NCI-H2196 (cell line): Measurements from ENCODE around the gene MANEAL.

Experiments used
- DNase-seq: peaks from one replicate; lab custom pipeline; 2025; ENCODE audit not compliant: unreplicated experiment; lab: John Stamatoyannopoulos, UW

The MANEAL gene

DNA sequence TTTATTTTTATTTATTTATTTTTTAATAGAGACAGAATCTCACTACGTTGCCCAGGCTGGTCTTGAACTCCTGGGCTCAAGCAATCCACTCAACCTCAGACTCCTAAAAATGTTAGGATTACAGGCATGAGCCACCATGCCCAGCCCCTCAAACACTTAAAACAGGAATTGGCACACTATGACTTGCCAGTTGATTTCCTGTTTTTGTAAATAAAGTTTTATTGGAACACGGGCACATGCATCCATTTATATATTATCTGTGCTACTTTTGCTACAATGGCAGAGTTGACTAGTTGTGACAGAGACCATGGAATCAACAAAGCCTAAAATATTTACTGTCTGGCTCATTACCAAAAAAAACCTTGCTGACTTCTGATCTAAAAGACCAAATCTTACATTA lies 30.4 kb downstream of the MANEAL start:
- no peak for DNase-seq

DNA sequence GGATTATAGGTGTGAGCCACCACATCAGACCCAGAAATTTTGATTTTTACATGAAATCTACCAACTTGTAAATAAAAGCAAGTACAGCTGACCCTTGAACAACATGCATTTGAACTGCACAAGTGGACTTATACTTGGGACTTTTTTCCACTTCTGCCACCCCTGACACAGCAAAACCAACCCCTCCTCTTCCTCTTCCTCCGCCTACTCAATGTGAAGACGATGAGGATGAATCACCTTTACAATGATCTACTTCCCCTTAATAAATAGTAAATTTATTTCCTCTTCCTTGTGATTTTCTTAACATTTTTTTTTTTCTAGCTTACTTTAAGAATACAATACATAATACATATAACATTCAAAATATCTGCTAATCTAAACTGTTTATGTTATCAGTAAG lies 31.9 kb downstream of the MANEAL start:
- DNase-seq = no peak

- DNase-seq = no peak
These were observed 34.9 kb downstream of the MANEAL start for GRCh38 chr1:37828410-37829074.

- no peak for DNase-seq
These were observed 37.5 kb downstream of the MANEAL start for GRCh38 chr1:37831109-37831508.

DNA sequence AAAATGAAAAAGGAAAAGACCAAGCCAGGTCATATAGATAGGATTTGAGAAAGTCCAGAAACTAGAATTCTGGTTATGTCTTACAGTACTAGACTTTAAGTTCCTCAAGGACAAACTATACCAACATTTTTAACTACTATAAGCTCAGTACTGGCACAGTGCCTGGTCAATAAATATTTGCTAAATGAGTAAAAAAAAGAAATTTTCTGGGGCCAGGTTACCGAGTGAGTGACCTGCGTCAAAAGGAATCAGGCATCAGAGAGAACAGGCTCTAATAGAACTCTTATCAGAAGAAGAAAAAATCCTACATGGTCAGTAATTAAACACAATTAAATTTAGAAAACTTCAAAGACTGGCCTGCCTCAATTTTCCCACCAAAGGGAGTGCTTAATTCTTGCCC lies 38.2 kb downstream of the MANEAL start:
- DNase-seq = no peak

- no peak for DNase-seq
These were observed 43.1 kb downstream of the MANEAL start for GRCh38 chr1:37836788-37837187.

DNA sequence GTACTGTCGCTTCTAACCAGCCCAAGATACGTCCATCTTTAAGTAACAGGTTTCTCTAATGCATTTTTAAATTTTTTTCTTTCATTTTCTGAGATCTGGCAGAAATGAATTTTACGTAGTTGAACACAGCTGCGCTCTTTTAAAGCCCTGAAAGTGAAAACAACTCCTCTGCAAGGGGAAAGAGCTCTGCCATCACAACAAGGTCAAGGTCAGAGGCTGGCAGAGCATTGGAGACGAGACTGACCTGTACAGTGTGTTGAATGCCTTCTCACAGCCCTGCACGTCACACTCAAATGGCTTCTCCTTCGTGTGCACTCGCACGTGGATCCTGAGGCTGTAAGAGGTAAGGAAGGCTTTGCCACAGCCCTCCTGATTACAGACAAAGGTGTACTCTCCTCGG lies 46.0 kb downstream of the MANEAL start:
- no peak for DNase-seq

DNA sequence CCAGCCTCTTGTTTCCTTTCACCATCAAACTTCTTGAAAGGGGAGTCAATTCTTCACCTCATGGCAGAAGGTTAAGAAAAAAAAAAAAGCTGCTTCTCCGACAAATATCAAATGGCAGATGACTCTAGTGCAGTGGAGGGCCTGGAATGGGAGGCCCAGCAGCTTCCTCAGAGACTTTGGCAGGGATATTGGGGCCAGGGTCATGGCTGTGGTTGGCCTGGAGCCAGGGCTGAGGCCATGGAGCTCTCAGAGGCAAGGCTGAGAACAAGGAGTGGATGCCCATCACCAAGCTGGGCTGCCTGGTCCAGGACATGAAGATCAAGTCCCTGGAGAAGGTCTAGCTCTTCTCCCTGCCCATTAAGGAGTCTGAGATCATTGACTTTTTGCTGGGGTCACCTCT lies 47.1 kb downstream of the MANEAL start:
- no peak for DNase-seq

DNA sequence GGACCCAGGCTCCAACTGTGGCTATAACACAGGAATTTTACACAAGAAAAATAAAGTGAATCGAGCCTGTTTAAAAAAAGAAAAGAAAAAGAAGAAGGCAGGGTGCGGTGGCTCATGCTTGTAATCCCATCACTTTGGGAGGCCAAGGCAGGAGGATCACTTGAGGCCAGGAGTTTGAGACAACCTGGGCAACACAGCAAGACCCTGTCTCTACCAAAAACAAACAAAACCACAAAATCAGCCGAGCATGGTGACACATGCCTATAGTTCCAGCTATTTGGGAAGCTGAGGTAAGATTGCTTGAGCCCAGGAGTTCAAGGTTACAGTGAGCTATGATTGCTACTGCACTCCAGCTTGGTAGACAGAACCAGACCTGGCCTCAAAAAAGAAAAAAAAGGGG lies 48.0 kb downstream of the MANEAL start:
- no peak for DNase-seq

GRCh38 chr1:37844536-37844935 lies 50.9 kb downstream of the MANEAL start:
- no peak for DNase-seq

DNA sequence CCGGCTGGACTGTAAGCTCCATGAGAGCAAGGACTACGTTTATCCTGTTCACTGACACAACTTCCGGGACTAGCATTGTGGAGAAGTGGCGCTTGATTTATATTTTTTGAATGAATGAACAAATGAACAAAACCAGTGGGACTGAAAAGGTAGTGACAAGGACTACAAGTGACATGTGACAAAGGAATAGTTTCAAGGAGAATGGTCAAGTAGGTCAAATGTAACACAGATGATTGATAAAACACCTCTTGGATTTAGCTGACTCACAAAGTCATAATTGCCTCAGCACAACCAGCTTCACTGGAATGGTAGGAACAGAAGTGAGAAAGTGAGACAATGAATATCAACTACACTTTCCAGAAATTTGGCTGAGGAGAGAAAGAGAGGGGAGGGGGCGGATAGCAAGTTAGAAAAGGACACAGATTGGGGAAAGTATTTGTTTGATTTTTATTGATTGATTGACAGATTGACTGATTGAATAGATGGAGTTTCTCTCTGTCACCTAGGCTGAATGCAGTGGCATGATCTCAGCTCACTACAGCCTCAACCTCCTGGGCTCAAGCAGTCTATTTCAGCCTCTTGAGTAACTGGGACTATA lies 51.5 kb downstream of the MANEAL start:
- no peak for DNase-seq

DNA sequence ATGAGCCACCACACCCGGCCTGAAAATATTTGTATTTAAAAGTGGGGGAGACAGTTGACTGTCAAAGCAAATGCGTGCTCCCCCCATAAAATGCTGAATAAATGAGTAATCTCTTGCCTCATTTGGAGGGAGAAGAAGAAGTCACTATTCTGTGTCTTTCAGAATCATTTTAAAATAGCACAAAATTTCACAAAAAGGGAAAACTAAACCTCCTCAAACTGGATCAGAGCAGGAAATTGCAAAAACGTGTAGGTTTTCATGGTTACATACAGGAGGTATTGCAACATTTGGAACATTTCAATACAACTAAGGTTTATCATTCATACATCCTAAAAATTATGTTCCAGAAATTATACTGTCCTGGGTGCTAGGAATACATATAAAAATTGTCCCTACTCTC lies 52.1 kb downstream of the MANEAL start:
- no peak for DNase-seq

DNA sequence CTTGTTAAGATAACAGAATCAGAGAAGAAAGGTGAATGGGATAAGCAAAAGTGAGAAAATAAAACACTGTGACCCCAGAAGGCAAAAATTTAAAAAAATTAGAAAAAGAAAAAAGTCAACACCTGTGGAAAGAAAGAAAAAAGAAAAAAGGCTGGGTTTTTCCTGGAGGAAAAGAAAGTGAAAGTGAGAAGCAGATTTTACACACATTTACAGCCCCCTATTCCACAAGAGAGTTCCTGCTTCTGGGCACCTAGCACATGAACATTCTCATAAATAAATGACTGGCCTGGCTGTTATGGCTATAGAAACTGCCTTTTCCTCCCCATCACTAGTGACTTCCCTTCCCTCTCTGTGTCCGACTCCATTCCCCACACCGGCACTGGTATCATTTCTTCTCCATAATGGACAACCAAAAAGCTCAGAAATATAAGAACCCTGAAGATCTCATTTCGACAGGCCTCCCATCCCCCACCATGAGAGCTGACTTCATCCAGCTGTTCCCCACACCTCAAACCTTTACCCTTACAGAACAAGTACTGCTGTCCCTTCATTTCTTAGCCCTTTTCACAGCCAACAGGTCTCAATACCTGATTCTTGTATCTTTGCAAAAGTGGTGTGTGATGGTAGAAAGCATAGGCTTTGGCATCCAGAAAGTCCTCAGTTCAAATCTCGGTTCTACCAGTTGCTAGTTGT lies 53.1 kb downstream of the MANEAL start:
- DNase-seq = no peak

GRCh38 chr1:37849480-37849879 lies 55.8 kb downstream of the MANEAL start:
- DNase-seq = no peak

DNA sequence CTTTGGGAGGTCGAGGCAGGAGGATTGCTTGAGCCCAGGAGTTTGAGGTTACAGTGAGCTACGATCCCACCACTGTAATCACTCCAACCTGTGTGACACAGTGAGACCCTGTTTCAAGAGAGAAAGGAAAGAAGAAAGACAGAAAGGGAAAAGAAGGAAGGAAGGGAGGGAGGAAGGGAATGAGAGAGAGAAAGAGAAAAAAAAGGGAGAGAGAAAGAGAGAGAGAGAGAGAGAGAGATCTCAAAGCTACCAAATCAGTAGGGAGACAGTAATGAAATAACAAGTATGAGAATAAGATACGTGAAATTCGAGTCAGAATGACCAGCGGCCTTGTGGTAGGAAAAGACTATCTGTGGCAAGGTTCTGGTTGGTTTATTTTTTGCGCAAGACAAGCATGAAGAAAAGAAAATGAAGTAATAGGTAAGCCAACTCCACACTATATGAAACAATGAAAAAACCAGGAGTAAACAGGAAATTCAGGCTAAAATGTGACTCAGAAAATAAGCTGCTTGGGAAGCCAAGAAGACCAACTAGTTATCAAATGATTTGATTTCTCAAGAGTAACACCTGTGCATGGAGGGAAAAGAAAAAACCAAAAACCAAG lies 56.8 kb downstream of the MANEAL start:
- DNase-seq = no peak
